ENCODE data around the gene COL13A1.

Gene COL13A1

DNA sequence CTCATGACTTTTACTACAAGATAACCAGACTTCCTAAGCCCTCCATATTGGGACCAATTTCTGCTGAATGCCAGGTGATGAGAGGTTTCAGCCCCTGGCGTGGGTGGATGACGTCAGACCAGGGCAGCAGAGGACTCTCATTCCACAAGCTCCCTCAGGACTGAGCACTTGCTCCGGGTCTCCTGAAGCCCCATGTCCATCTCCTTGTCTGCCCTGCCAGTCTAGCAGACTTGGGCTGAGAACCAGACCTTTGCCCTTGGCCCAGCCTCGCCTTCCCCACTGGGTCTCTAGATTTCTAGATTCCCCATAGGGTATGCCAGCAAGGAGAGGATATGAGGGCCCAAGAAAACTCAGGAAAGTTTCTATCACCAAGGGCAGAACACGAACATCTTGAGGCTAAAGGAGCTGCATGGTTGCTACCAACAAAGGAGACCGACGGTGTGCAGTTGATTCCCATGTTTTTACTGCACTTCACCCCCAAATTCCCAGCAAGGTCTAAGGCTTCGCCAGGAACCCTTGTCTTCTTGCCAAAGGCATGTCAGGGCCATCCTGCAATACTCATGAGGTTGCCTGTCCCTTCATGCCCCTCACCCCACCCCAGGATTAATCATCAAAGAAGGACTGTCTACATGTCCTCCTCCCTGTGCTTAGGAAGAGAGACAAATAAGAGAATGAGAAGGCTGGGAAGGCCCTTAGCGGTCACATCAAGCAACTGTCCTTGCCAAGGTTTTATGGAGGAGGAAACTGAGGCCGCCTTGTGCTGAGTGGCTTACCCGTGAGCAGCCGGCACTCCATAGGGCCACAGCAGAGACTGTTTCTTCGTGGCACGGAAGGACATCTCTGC is 154.4 kb downstream of the COL13A1 start:
- no peak for DNase-seq

GRCh38 chr10:69956741-69957230 is 155.1 kb downstream of the COL13A1 start:
- peak; percentile 47 for DNase-seq

GRCh38 chr10:69957241-69957885 is 155.7 kb downstream of the COL13A1 start:
- peak; percentile 79 for DNase-seq

GRCh38 chr10:69957886-69958555 is 156.3 kb downstream of the COL13A1 start:
- peak; percentile 66 for DNase-seq

DNA sequence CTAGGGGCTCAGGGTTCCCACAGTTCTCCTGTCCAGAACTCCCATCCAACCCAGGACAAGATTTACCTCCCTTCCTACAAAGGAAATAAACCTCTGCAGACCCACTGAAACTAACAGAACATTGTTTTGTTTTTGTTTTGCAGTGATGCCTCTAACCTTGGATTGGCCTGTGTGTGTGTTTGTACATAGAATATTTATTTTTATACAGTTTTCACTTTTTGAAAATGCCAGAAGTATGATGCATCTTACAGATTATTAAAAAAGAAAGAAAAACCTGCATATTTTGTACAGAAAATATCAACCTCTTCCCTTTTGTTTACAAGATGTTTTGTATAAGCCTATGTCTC is 156.8 kb downstream of the COL13A1 start:
- DNase-seq, result no peak

- DNase-seq, result peak; percentile 96
Observed at GRCh38 chr10:69959911-69960310, 158.2 kb downstream of the COL13A1 start.

GRCh38 chr10:69960606-69960987 is 158.9 kb downstream of the COL13A1 start:
- DNase-seq, result no peak

DNA sequence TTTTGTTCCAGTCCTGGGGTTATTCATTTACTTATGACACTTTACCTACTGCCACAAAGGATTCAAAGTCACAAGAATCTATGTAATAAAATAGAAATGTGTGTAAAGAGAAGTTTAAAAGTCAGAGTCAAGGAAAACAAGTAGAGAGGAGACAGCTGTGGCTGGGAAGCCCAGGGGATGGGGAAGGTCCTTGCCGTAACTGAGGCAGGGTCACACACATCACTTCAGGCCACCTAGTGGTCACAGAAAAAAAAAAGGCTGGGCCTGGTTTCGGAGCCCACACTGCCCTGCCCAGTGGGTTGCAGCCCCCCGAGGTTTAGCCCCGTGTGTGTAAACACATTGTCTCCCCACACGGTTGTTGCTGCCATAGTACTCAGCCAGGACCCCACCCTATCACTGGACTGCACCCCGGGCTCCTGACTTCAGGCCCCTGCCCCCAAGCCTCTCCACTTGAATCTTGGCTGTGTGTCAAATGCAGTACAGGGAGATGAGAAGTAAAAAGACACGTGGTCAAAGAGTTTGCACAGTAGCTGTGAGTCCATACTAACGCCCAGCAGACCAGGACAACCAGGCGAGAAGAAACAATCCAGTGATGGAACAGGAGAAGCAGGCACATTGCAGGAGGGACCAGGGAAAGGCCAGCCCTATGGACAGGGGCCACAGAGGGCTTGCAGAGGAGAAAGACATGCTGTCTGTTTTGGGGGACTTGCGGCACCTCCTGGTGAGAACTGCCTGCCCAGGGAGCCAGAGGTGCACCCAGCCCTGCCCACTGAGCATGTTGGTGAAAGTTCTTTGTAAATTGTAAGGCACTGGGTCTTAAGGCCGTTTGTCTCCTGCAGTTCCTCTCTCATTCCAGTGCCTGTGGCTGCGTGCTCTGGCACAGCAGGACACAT is 159.5 kb downstream of the COL13A1 start:
- peak; percentile 24 for DNase-seq

DNA sequence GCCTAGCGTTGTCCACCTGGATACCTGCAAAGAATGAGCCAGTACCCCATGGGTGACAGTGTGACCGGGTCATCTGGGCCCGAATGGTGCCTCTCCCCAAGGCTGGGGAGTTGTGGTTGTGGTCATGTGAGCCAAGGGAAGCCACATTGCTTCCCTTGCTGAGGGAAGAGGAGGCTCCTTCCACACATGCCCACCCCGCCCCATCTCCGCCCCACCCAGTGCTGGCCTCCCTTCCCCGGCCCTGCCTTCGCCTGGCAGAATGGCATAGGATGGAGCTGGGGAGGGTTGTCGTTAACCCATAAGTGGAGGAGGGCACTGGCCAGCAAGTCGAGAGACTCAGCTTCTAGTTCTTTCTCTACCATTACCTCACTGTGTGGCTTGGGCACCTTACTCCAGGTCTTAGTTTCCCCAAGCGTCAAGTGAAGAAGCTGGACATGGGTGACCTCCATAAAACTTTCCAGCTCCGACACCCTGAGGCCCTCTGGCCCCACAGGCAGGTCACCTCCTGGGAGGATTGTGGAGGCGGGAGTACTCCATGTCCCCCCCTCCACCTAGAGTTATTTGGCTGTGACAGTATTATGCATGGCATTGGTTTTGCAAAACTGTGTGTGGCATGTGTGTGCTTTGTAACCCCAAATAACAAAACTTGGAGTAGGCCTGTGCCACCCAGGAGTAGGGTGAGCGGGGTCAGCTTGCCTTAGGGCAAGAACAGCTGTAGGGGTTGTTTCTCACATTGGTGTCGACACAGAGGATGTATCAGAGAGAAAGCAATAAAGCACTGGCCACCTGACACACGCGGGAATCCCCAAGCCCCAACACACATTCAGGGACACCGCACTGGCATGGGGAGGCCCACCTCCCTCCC is 160.4 kb downstream of the COL13A1 start:
- DNase-seq, result peak; percentile 13

- no peak for DNase-seq
Observed at GRCh38 chr10:69962746-69963135, 161.0 kb downstream of the COL13A1 start.

GRCh38 chr10:69963178-69963834 is 161.6 kb downstream of the COL13A1 start:
- DNase-seq, result no peak

- no peak for DNase-seq
Observed at GRCh38 chr10:69963835-69964710, 162.4 kb downstream of the COL13A1 start.

DNA sequence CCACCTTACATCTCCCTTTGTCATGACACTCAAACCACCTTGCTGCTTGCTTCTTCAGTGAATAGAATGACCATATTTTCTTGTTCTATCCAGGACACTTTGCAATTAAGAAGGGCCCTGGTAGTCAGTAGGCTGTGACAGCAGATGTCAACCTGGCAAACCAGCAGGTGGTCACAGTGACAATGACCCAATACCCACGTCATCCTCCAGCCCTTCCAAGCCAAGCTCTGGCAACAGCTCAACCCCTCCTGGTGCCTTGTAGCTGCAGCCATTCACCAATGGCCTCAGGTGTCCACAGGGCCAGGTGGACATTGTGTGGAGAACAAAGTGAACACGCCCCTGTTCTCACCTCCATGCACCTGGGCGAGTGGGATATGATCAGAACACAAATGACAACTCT is 163.4 kb downstream of the COL13A1 start:
- DNase-seq, result no peak

- DNase-seq, result no peak
Observed at GRCh38 chr10:69965919-69966662, 164.4 kb downstream of the COL13A1 start.

DNA sequence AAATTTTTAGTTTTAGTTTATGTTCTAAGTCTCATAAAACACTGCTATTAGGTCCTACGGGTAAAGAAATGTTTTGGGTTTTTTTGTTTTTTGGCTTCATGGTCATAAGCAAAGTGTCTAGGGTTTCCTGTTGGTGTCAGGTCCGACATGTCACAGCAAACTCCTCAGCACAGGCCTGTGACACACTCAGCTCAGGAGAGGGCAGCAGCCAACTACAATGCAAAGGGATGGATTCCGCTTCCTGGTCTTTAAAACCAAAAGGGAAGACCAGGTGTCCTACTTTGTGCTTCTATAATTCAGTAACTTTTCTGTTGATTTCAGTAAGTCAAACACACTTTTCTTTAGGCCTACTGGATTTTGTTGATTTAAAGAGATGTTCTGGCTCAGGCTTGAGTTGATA is 167.1 kb downstream of the COL13A1 start:
- no peak for DNase-seq

DNA sequence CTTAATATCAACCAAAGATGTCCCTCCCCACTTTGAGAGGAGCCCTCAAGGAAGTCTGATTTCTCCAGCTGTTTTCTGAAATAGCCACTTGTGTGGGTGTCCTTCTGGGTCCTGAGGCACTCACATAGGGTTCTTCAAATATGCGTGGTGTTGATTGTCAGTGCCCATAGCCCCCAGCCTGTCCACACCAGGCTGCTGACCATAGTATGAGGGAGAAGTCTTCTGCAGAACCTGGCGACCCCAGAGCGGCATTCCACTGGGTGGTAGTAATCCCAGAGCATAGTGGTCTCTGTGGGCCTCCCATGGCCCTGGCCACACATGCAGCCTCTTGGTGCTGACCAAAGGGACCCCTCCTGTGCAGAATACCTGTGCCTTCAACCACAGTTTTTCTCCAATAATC is 168.3 kb downstream of the COL13A1 start:
- DNase-seq, result no peak

DNA sequence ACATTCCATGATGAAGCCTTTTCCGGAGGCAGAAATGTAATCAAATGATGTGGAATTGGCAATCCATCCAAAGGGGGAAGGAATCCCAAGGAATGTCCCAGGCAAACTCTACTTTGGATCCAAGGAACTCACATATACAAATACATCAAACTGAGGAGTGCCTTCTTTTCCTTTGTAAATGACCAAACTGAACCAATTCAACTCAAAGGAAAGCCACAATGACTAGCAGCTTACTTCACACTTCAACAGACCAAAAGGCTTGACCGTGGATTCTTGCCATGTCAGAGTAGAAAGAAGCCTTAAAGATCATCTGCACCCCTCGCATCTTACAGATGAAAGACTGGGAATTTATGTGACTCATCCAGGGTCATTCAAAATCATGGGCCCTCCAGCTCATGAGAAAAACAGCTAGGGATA is 171.3 kb downstream of the COL13A1 start:
- DNase-seq, result no peak

DNA sequence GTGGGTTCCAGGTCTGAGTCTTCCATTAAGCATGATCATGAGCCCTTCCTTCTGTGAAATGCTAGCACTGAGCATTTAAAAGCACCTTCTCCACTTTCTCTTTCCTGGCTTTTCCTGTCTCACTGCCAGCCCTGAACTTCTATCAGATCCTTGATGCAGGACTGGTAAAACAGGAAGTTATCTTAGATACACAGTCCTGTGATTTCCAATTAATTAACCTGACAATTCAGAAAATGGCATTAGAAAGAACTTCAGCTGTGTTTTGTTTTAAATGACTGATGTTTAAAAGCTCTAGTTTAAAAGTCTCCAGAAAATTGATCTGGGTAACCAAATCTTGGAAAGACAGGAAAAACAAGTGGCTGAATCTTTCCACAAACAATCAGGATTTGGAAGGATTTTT is 172.0 kb downstream of the COL13A1 start:
- no peak for DNase-seq

GRCh38 chr10:69974551-69975155 is 172.9 kb downstream of the COL13A1 start:
- DNase-seq, result no peak
